SH-SY5Y (cell line): ENCODE measurements around the gene B4GALT2.

ENCODE experiments used
- GATA2 ChIP-seq: IDR thresholded peaks from 2 replicates; pipeline ENCODE4 v1.6.1; 2011; ENCODE audit warnings: mild to moderate bottlenecking, low read depth, low read length
- GATA3 ChIP-seq: IDR thresholded peaks from 2 replicates; pipeline ENCODE4 v1.6.1; 2011; ENCODE audit warnings: low read depth, mild to moderate bottlenecking, low read length, moderate library complexity

DNA sequence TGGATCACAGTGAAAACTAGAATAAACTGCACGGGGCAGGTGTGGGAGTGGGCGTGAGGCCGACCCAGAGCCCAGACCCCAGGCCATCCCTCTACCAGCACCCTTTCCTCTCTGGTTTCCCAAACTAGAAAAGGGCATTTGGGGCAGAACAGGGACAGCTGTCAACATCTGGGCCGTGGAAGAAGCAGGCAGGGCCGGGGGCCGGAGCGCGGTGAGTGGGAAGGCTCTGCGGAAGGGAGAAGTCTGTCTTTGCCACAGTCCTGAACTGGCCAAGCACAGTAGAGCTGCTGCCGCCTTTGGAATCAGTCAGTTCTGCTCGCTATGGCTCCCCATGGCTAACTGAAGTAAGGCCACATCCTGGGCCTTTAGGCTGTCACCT is 19.0 kb downstream of the B4GALT2 start:
- TF ChIP-seq GATA2 (no peak), GATA3 (no peak)
